KG1 (cell line): ENCODE measurements around the gene IL3RA.

Experiments
- DNase-seq: peaks from one replicate; lab custom pipeline; 2025; lab: John Stamatoyannopoulos, UW

The IL3RA gene

DNA sequence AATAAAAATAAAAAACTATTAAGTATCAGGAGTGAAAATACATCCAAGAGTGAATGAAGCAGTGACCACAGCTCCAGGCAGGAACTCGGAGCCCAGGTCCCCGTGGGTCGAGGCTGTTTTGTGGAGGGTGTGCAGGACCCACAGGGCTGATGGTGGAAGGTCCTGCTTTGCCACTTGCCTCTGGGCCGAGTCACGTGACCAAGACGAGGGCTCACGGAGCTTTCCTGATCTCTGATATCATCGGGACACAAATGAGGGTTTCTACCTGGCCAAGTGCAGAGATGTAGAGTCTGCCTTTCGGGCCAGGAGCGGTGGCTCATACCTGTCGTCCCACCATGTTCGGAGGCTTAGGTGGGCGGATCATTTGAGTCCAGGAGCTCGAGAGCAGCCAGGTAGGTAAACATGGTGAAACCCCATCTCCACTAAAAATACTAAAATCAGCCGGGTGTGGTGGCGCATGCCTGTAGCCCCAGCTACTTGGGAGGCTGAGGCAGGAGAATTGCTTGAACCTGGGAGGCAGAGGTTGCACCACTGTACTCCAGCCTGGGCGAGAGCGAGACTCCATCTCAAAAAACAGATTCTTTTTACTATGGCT, 48.2 kb downstream of the IL3RA start:
- DNase-seq: no peak

DNA sequence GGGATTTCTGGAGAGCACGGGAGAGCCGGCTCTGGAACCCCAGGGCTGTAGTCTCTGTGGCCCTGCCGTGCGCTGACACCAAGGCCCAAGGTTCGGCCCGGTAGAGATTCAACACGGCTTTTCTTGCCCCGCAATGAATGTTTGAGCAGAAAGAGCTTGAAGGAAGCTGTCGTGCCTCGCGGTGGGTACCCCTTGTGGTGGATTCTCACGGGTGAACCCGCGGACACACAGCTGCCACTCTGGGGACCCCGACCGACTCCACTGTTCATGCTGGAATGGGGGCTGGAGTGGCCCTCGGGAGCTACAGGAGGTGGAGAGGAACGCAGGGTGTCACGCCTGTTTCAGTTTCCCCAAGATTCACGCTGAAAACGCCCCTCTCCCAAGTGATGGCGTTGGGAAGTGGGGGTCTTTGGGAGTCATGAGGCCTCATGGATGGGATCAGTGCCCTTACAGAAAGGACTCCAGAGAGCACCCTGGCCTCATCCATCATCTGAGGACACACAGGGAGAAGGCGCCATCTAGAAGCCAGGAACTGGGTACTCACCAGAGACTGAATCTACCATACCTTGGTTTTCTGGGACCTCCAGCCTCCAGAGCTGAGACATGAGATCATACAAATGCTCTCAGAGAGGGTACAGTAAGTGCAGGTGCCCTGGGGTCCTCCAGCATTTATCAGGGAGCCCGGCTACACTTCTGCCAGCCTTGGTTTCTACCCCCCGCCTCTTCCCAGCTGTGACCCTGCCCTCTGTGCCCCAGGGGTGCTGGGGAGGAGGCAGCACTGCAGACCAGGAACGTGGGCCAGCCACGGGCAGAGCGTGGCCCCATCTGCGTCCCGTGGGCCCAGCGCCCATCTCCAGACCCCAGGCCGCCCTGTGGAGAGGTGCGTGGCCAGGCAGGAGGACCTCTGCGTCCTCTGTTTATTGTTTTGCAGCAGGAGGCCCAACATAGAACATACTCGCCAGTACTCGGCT, 49.0 kb downstream of the IL3RA start:
- no peak for DNase-seq

GRCh38 chrX:1386338-1387127, 49.9 kb downstream of the IL3RA start:
- no peak for DNase-seq

DNA sequence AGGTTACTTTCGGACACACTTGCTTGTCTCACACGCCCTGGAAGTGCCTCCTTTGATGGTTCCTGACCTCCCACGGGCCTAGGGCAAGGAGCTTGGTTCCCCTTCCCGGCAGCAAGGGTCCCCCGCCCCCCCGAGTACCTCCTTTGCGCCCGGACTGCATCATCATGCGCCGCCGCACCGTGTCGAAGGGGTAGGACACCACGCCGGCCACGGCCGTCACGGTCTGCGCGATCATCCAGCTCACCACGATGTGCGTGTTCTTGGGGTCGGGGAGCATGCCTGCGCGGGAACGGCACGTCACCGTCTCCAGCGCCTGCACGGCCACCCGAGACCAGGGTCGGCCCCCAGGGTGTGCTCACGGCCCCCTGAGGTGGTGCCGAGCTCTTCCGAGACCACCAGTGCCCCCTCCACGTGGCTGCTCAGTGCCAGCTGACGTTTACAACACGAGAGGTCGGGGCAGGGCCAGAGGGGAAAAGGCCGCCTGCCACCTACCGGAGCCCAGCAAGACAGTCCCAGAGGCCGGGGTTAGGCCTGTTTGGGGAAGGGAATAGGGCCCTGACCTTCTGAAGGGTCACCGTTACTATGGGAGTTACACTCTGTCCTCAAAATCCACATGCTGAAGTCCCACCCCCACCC, 50.7 kb downstream of the IL3RA start:
- no peak for DNase-seq

GRCh38 chrX:1388651-1389050, 52.1 kb downstream of the IL3RA start:
- DNase-seq: no peak

DNA sequence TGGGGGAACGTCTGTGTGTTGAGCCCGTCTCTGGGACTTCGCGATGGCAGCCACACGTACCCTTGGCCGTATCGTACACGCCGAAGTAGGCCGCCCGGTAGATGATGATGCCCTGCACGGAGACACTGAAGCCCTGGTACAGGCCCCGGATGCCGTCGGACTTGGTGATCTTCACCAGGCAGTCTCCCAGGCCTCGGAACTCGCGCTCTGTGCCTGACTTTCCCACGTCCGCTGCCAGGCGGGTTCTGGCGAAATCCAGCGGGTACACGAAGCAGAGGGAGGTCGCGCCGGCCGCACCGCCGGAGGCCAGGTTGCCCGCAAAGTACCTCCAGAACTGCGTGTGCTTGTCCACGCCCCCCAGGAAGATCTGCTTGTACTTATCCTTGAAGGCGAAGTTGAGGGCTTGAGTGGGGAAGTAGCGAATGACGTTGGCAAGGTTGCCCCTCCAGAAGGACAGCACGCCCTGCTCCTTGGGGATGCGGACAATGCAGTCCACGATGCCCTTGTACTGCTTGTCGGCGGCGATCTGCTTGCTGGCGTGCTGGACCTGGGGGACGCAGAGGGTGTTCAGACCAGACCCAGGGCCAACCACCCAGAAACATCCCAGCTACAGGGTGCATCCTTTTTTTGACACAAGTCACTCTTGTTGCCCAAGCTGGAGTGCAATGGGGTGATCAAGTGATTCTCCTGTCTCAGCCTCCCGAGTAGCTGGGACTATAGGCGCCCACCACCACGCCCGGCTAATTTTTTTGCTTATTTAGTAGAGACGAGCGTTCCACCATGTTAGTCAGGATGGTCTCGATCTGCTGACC, 52.8 kb downstream of the IL3RA start:
- no peak for DNase-seq

DNA sequence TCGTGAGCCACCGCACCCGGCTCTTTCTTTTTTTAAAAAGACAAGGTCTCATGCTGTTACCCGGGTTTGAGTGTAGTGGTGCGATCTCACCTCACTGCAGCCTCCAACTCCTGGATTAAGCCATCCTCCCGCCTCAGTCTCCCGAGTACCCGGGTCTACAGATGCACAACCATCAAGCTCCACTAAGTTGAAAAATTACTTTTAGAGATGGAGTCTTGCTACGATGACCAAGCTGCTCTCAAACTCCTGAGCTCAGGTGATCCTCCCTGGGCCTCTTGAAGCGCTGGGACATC, 53.4 kb downstream of the IL3RA start:
- no peak for DNase-seq

DNA sequence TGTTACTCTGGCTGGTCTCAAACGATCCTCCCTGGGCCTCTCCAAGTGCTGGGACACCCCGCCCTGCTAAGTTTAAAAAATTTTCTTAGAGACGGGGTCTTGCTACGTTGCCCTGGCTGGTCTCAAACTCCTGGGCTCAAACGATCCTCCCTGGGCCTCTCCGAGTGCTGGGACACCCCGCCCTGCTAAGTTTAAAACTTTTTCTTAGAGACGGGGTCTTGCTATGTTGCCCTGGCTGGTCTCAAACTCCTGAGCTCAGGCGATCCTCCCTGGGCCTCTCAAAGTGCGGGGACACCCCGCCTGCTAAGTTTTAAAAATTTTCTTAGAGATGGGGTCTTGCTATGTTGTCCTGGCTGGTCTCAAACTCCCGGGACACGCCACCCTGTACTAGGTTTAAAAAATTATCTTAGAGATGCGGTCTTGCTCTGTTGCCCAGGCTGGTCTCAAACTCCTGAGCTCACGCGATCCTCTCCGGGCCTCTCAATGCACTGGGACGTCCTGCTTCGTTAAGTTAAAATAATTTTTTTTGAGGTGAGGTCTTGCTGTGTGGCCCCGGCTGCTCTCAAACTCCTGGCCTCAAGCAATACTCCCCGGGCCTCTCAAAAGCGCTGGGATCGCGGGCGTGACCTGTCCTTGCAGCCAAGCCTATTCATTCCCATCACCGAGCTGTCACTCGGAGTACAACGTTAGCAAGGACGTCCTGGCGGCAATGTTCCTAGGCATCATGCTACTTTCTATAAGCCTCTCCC, 54.2 kb downstream of the IL3RA start:
- DNase-seq: no peak

DNA sequence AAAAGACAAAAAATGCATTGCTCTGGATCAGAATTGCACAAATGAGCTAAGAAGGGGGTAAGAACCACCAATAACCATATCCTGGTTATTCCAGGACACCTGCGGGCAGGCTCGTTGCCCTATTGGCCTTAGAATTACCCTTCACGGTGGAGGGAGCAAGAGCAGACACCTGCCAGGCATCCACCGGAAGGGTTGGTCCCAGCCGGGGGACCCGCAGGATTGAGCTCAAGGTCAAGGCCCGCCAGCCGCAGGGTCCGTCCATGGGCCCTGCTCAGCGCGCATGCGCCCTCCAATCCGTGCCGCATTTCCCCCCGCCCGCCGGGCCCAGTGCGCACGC, 54.8 kb downstream of the IL3RA start:
- DNase-seq: no peak

DNA sequence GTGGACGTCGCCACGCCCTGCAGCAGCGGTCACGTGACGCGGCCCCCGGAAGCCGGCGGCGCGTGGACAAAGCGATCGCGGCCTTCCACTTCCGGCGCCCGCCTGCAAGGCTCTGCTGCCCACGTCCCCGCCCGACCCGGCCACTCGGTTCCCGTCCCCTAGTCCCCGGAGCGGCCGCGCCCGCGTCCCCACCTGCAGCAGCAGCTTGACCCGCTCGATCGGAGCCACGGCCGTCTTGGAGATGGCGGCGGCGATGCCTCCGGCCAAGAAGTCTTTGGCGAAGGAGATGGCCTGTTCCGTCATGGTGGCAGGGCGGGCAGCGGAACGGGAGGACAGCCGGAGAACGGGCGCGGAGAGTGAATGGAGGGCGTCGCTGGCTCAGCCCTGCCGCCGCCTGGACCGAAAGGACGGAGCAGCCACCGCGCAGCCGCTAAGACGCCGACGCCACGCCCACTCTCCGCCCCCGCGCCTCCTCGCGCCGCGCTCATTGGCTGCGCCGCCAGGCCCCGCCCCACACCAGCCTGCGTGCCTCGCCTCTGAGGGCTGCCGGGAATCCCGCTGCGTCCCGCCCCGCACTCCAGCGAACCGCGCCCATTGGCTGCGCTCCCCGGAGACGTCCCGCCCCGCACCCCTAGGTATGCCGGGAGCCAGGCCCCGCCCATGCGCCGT, 55.3 kb downstream of the IL3RA start, which contains the start of gene SLC25A6:
SLC25A6 (minus strand) TSS at position 407 of the 669 bp plus-strand sequence; CDS start at position 303, 104 bp downstream.
- DNase-seq: no peak

DNA sequence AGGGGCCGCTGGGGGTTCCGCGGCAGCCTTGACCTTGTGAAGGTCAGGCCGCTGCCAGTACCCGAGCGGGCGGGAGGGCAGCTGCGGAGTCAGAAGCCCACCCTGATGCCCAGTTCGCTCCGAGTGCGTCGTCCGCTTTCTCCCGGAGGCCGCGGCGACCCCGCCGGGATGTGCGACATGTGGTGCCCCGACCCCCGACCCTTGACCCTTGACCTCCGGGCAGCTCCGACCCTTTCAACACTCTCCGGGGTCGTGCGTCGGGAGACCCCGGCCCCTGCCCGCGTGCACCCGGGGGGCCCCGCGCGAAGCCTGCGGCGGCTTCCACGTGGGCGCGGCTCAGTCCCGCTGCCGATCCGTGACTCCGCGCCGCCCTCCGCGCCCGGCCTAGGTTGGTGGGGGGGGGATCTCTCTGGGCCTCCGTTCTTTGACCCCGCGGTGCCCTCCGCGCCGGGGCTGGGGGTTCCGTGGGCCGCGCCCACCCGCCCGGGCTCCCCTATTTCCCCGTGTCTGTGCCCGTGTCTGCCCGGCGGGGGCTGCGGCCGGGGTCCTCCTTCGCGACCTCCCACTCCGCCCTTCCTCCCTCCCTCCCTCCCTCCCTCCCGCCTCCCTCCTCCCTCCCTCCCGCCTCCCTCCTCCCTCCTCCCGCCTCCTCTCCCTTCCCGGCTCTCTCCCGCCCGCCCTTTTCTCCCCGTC, 55.9 kb downstream of the IL3RA start:
- no peak for DNase-seq

- DNase-seq: no peak
These were observed 57.5 kb downstream of the IL3RA start for GRCh38 chrX:1393871-1394615.

DNA sequence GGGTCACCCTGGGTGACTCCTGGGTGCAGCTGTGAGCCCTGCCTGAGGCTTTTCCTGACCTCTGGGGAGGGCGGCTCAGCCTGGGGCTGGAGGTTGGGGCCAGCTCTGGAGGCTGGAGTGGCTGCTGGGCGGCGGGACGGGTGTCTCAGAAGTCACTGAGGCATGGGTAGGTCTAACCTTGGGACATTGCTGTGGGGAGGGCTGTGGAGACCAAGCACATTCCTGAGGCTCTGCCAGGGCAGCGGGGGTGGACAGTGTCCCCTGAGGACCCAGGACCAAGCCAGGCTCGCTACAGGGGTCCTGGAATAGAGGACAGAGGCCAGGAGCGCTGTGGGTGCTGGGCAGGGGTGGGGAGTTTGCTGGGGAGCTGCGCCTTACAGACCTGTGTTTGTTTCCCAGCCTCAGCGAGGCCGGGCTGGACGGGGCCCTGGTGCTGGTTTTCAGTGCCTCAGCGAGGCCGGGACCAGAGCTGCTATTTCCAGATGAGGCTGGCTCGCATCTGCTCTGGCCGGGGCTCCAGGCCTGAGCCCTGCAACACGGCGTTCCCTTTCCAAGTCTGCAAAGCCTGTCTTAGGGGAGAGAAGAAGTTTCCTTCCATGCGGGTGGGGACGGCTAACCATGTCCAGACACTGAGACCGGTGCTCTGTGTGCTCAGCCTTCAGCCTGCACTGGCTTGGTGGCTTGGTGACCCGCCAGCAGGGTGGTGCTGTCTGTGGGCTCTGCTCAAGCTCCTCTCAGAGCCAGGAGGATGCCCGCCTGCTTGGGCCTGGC, 58.3 kb downstream of the IL3RA start:
- DNase-seq: no peak

GRCh38 chrX:1395646-1396216, 59.1 kb downstream of the IL3RA start:
- DNase-seq: no peak

- no peak for DNase-seq
These were observed 60.4 kb downstream of the IL3RA start for GRCh38 chrX:1397001-1397400.

DNA sequence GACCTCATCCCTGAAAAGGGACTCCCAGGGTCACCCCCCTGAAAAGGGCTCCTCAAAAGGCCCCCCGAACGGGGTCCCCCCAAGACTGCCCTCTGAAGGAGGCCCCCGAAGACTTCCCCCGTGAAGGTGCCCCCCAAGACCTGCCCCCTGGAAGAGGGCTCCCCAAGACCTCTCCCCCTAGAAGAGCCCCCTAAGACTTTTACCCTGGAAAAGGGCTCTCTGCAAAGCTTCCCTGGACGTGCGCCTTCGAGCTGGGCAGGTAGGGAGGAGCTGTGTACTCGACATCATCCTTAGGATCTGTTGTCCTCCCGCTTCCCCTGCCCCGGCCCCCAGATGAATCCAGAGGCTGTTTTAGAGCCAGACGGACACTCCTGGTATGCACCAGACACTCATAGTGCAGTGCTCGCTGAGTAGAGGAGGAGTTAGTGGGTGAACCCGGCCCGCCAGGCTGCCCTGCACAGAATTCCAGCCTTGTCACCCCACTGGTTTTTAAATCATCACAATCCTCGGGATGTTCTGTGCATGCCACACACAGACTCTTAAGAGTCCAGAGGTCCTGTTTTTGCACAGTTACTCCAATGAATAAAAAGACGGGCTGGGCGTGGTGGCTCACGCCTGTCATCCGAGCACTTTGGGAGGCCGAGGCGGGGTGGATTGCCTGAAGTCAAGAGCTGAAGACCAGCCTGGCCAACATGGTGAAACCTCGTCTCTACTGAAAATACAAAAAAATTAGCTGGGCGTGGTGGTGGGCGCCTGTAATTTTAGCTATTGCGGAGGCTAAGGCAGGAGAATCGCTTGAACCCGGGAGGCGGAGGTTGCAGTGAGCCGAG, 61.1 kb downstream of the IL3RA start:
- DNase-seq: no peak
